SH-SY5Y (cell line): ENCODE results near the gene PAX2.

Source experiments
- GATA2 ChIP-seq: IDR thresholded peaks from 2 replicates; pipeline ENCODE4 v1.6.1; 2011; ENCODE audit warnings: mild to moderate bottlenecking, low read depth, low read length
- GATA3 ChIP-seq: IDR thresholded peaks from 2 replicates; pipeline ENCODE4 v1.6.1; 2011; ENCODE audit warnings: low read depth, mild to moderate bottlenecking, low read length, moderate library complexity

GRCh38 chr10:100799881-100800280 is 54.5 kb downstream of the PAX2 start:
- TF ChIP-seq GATA2 (no peak), GATA3 (no peak)
